Measurements from ENCODE around the gene TIGD4.
"Not testable (repeated sequence)": the region's sequence is repeated elsewhere in the genome, so short reads cannot be mapped to it uniquely, and the experiment has no call there.

Gene TIGD4

DNA sequence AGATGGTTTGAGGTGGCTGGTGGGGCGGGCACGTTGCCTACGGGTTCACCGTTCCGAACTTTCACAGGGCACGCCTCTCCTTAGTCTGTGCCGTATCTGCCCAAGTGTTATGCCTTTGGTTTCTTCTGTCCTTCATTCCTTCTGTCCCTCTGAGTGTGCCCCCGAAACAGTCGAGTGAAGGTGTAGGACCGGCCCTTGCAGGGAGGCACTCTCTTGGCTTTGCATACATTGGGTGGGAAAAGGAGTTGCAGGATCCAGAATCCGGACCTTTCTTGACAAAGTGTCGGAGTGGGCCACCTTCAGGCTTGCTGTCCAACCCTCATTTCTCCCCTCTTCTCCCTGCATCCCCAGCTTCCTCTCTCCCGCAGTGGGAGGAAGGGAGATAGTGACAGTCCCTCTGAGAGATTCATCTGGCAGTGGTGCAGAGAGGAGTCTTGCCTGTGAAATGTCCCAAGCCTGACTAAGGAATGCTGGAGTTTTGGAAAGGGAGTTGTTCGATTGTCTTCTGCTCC lies 793 bp upstream of the TIGD4 start:
- DNase-seq, result peak; percentile 23

DNA sequence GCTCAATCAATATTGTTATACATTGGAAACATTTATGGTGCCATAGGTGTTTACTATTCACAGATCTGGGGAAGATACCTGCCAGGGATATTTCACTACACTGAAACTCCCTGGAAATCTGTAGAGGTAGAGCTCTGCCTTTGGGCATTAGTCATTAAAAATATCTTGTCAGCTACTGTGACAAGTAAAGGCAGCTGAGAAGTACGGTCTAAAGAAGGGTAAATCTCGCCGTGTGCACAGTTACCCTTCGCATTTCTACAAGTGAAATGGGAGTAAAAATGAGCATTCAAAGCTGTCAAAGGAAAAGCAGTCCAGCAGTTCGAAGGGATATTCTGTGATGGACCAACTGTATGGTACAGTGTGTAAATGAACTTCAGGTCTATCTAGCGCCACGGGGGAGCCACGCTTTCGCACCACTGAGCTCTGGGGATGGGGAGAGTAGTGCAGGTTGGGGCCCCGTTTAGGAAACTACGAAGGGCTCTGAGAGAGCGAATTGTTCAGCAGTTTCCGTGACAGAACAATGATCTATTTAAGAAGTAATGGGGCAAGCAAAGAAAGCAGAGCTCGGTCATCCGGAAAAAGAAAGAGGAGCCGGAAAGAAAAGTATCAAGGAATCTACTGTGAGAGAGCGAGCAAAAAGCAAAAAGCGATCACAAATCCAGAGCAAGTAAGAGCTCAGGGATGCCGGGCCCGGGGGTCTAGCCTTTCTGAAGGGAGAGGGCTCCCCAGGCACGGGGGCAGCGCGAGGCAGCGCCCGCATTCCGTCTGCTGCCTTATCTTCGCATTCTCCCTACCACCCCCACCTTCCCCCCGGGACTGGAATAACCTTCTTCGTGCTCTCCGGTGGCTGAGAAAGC lies 646 bp downstream of the TIGD4 start:
- DNase-seq, result no peak

- DNase-seq, result no peak
Observed at GRCh38 chr4:152777488-152777887, 2.0 kb downstream of the TIGD4 start.

DNA sequence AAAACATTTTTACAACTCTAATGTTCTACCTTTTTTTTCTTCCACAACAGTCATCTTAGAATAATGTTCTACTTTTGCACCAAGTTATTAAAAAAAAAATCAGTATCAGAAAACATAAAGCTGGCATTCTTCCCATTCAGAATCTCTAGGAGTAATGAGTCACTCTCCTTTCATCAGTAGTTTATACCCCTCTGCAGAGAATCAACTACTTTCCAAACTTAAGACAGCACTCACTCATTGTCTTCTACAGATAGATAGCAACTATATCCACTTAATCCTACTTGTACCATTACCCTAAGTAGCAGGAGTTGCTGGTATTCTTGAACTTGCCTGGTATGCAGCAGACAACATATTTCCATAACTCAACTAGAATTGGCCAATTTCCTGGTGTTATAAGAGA lies 3.2 kb downstream of the TIGD4 start:
- DNase-seq, result peak; percentile 8

- DNase-seq, result no peak
Observed at GRCh38 chr4:152773953-152774352, 5.6 kb downstream of the TIGD4 start.

- no peak for DNase-seq
Observed at GRCh38 chr4:152773339-152773738, 6.2 kb downstream of the TIGD4 start.

DNA sequence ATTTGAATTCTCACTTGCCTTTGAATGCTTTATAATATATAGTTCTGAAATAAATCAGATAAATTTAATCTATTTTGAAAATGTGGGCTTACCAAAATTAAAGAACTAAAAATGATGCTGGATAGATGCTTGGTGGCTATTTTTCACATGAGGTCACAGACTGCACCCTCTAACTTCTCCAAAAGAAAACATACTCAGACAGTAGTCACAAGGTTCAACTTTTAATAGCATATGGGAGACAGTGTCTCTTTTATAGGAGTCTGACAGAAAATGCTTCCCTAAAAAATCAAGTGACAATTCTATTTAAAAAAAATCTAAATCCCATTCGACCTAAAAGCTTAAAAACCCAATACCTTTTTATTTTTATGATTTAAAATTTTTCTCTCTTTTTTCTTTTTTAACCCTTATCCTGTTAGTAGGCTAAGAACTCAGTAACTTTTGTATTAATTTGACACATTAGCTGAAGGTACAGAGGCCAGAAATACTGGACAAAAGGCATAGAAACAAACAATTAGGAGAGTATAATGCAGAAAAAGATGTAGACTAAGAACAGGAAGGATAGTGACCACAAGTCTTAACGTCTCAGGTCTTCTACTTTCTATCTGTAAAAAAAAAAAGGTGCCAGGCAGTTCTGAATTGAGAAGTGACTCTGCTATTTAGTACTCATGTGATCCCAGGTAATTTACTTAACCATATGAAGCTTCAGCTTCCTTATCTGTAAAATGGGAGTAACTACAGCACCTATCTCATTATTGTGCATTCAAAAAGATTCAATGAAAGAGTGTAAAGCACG lies 7.6 kb downstream of the TIGD4 start:
- no peak for DNase-seq

DNA sequence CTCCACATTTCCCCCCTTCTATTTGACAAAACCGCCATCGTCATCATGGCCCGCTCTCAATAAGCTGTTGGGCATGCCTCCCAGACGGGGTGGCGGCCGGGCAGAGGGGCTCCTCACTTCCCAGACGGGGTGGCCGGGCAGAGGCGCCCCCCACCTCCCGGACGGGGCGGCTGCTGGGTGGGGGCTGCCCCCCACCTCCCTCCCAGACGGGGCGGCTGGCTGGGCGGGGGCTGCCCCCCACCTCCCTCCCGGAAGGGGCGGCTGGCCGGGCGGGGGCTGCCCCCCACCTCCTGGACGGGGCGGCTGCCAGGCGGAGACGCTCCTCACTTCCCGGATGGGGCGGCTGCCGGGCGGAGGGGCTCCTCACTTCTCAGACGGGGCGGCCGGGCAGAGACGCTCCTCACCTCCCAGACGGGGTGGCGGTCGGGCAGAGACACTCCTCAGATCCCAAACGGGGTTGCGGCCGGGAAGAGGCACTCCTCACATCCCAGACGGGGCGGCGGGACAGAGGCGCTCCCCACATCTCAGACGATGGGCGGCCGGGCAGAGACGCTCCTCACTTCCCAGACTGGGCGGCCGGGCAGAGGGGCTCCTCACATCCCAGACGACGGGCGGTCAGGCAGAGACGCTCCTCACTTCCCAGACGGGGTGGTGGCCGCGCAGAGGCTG lies 14.3 kb downstream of the TIGD4 start:
- DNase-seq, result not testable (repeated sequence)

GRCh38 chr4:152763796-152764195 lies 15.7 kb downstream of the TIGD4 start:
- DNase-seq, result no peak

DNA sequence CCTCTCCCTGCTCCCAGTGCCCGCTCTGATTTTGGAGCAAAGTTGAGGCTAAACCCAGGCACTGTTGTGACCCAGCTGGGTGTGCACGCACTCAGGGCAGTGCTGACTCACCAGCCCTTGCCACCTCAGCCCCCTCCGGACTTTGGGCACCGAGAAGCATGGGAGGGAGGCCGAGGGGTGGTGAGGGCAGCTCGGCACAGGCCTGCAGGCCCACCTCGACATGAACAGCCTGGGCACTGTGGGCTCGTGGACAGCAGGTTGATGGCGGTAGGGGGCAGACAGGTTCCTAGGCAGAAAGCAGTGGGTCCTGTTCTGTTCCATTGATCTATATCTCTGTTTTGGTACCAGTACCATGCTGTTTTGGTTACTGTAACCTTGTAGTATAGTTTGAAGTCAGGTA lies 30.9 kb downstream of the TIGD4 start:
- no peak for DNase-seq

- DNase-seq, result no peak
Observed at GRCh38 chr4:152747444-152747843, 32.1 kb downstream of the TIGD4 start.

GRCh38 chr4:152738827-152739226 lies 40.7 kb downstream of the TIGD4 start:
- DNase-seq, result no peak

GRCh38 chr4:152735906-152736305 lies 43.6 kb downstream of the TIGD4 start:
- no peak for DNase-seq

DNA sequence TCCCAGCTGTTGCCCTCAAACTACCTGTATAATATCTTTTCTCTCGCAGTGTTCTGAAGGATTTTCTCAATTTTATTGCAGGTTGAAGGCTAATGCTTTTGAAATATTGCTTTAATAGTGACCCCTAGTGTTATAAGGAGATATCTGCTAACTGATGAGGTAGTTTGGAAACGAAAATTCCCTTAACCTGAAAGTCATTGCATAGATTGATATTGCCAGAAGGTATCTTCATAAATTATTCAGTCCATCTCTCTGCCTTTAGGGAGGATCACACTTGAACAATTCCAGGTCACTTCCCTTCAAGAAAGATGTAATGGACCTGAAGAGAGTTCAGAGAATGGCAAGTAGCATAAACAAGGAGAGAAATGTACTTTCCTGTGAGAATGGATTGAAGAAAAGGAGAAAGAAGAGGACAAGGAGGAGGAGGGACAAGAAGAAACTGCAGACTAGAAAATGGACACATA lies 44.1 kb downstream of the TIGD4 start:
- DNase-seq, result peak; percentile 11

DNA sequence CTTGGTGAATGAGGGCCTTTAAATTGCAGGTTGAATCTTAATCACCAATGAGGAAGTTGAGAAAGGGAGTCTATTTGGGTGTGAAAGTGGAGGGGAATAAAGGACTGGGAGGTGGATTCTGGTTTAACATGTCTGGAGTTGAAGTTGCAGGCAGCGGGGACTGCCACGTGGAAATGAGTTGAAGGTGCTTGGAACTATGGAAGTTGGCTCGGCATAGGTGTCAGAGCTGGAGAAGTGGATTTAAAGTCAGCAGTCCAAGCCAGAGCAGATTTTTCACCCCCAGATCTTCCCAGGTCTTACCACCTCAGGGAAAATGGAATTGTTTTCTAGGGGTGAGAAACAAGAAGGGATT lies 44.9 kb downstream of the TIGD4 start:
- no peak for DNase-seq

DNA sequence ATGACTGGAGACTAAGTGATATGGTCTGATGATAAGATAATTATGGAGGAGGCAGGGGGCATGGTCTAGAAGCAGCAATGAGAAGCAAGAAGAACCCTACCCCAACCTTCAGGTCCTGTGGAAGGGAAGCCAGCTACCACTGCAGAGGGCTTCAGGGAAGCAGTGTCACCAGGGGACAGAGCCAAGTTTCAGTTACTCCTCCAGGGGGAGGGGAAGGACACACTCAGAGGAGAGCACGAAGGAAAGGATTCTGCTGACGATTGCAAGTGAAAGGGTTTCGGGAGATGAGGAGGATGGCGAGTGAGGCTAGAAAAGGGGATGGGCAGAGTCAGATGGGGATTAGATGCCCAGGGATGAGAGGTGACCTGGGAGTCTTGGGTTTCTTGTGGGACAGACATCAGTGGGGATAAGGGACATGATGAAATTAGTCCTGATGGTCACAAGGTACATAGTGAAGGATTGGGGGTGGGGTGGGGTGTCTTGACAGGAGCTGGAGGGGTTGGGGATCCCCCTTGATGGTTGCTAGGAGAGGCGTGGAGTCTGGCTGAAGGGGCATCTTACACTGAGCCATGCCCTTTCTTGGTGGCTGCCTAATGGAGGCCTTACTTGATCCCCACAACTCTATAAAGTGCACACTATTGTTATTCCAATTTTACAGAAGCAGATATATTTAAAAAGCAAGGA lies 45.4 kb downstream of the TIGD4 start:
- DNase-seq, result no peak

DNA sequence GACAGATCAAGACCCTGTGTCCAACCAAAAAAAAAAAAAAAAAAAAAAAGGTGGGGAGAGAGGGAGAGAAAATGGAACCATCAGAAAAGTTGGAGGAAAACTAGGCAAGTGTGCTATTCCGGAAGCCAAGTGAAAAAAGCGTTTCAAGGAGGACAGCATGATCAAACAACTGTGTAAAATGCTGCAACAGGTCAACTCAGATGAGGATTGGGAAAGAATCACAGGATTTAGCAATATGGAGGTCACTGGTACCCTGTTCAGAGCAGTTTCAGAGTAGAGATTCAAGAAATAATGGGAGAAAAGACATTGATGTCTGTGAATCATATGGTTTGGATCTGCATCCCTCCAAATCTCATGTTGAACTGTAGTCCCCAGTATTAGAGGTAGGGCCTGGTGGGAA lies 47.5 kb downstream of the TIGD4 start:
- no peak for DNase-seq

- DNase-seq, result peak; percentile 4
Observed at GRCh38 chr4:152729466-152729865, 50.1 kb downstream of the TIGD4 start.

DNA sequence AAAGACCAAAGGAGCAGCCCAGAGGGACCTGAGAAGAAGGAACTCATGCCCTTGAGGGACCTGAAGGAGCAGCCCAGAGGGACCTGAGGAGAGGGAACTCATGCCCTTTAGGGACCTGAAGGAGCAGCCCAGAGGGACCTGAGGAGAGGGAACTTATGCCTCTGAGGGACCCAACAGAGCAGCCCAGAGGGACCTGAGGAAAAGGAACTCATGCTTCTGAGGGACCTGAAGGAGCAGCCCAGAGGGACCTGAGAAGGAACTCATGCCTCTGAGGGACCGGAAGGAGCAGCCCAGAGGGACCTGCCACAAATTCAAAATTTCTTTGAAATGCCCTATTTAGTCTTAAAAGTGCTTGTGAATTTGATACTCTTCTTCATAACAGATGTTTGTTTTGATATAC lies 51.2 kb downstream of the TIGD4 start:
- no peak for DNase-seq

- no peak for DNase-seq
Observed at GRCh38 chr4:152727784-152728183, 51.7 kb downstream of the TIGD4 start.

GRCh38 chr4:152724494-152724893 lies 55.0 kb downstream of the TIGD4 start:
- DNase-seq, result no peak

- DNase-seq, result no peak
Observed at GRCh38 chr4:152723236-152723635, 56.3 kb downstream of the TIGD4 start.

Data from fibroblast of skin of abdomen (primary cell).